Panc1 (cell line): ENCODE measurements around the gene RPH3AL. TPM values are rescaled to one million over a fixed set of nuclear protein-coding genes. Genes with fewer than 3 reads are reported as not detected.

Experiments used
- ATAC-seq: fragments of 200-7000 bp; cut with Tn5 transposase; 2 replicates; pipeline ENCODE4 v1.9.1; 2020; ENCODE audit warnings: mild to moderate bottlenecking, moderate library complexity
- BruUV-seq: library from RNA; stranded (reverse); fragments of 400-500 nt; replicated peaks from 2 replicates; lab custom pipeline; 2021; lab: Mats Ljungman, UMichigan
- CTCF ChIA-PET: fragments of 300-600 bp; sonication (Branson Sonifier 250); formaldehyde crosslinking; loops from one replicate; lab custom pipeline; 2022; ENCODE audit warnings: antibody characterized with exemption; lab: Charles Lee
- POLR2A ChIA-PET: fragments of 300-600 bp; sonication (Branson Sonifier 250); formaldehyde crosslinking; loops from one replicate; lab custom pipeline; 2022; ENCODE audit warnings: antibody characterized with exemption; lab: Charles Lee
- DNase-seq: peaks from one replicate; pipeline ENCODE4 v3.0.0-alpha.2; 2010; ENCODE audit warnings: low read depth, low spot score
- H3K27ac ChIP-seq: 2 replicates; pipeline ENCODE4 v1.5.1; 2011; ENCODE audit warnings: mild to moderate bottlenecking, low read length, inconsistent platforms
- H3K27me3 ChIP-seq: fragments of 200-500 bp; sonication (Bioruptor generic); 2 replicates; pipeline ENCODE4 v1.6.0; 2014; ENCODE audit warnings: low read length, inconsistent platforms; ENCODE audit not compliant: control insufficient read depth, insufficient read depth
- H3K36me3 ChIP-seq: fragments of 200-500 bp; sonication (Bioruptor generic); 2 replicates; pipeline ENCODE4 v1.5.1; 2014; ENCODE audit warnings: inconsistent platforms, mild to moderate bottlenecking, low read length, moderate library complexity; ENCODE audit not compliant: control insufficient read depth, insufficient read depth
- H3K4me1 ChIP-seq: 2 replicates; pipeline ENCODE4 v1.5.1; 2011; ENCODE audit warnings: inconsistent platforms, mild to moderate bottlenecking, low read length, moderate library complexity; ENCODE audit not compliant: control insufficient read depth, insufficient read depth
- H3K4me3 ChIP-seq, 2 experiments: 2 replicates each; pipeline ENCODE4 v1.5.1; 2011 to 2012; ENCODE audit warnings: low read depth in 2 of 2, low read length in 2 of 2, mild to moderate bottlenecking in 2 of 2, inconsistent platforms in 1 of 2, moderate library complexity in 1 of 2
- H3K9me3 ChIP-seq: fragments of 200-500 bp; sonication (Bioruptor generic); 2 replicates; pipeline ENCODE4 v1.5.1; 2014; ENCODE audit warnings: low read depth, mild to moderate bottlenecking, inconsistent platforms, low read length, moderate library complexity; ENCODE audit not compliant: control insufficient read depth, insufficient read depth
- CTCF ChIP-seq: fragments of 450-650 bp; IDR thresholded peaks from 2 replicates; pipeline ENCODE4 v1.5.1; 2017; ENCODE audit warnings: mild to moderate bottlenecking
- POLR2AphosphoS5 ChIP-seq: IDR thresholded peaks from 2 replicates; pipeline ENCODE4 v1.6.1; 2012; ENCODE audit warnings: mild to moderate bottlenecking, low read depth, low read length, moderate library complexity
- REST ChIP-seq, 2 experiments: IDR thresholded peaks; 2 replicates each; pipeline ENCODE4 v1.6.1; 2011 to 2012; ENCODE audit warnings: low read depth in 2 of 2, control low read depth in 1 of 2, low read length in 1 of 2, mild to moderate bottlenecking in 1 of 2, moderate library complexity in 1 of 2; ENCODE audit not compliant: insufficient read depth in 1 of 2
- SIN3A ChIP-seq: IDR thresholded peaks from 2 replicates; pipeline ENCODE4 v1.6.1; 2012; ENCODE audit warnings: low read depth, mild to moderate bottlenecking, low read length, moderate library complexity, borderline replicate concordance; ENCODE audit not compliant: insufficient read depth
- TCF7L2 ChIP-seq: IDR thresholded peaks from 2 replicates; pipeline ENCODE4 v1.6.1; 2011; ENCODE audit warnings: mild to moderate bottlenecking, low read depth, low read length, inconsistent platforms
- in situ Hi-C: cut with HindIII; loops from 2 replicates; pipeline ENCODE4 v1.10.0; 2016; ENCODE audit warnings: low sequenced_read_pairs, low pct_unique_long_range_greater_than_20kb
- intact Hi-C: fragments of 100-400 bp; cut with micrococcal nuclease; formaldehyde crosslinking; loops from one replicate; pipeline ENCODE4 v1.10.0; 2022; ENCODE audit not compliant: unreplicated experiment
- total RNA-seq: library from RNA; stranded (reverse); gene quantifications from one replicate; pipeline ENCODE4 v1.2.1, GENCODE V29; 2021; ENCODE audit not compliant: unreplicated experiment

The RPH3AL gene
- total RNA-seq, 1 experiment from 2014 or later, result 2.2 TPM

- intact Hi-C loops (no loop called here), in situ Hi-C loops (no loop called here)
- no peak for ATAC-seq
- H3K4me3 ChIP-seq, result no peak overlapping the region
- DNase-seq, result no peak
- H3K27ac ChIP-seq, result no peak overlapping the region
- H3K9me3 ChIP-seq, result no peaks in the 10 kb centered on the region
- H3K27me3 ChIP-seq, result no peaks in the 10 kb centered on the region
- H3K36me3 ChIP-seq, result no peaks in the 10 kb centered on the region
- CTCF ChIA-PET, result no interaction called here
- TF ChIP-seq POLR2AphosphoS5, result no peak
- TF ChIP-seq SIN3A, result no peak
- TF ChIP-seq TCF7L2, result no peak
- TF ChIP-seq CTCF, result no peak
- no peak for TF ChIP-seq REST (IDR thresholded peaks at IDR 0.05; ENCODE audit: insufficient read depth in 1 of 2, low read depth in 2 of 2, low read length in 1 of 2)
- POLR2A ChIA-PET, result no interaction called here
- BruUV-seq, result no TSS peak
- H3K4me1 ChIP-seq, result peaks cover 6% of the 10 kb centered on the region; the same call in 1 of the 2 replicates
Measured at GRCh38 chr17:351875-352420, 659 bp downstream of the RPH3AL start.

- no peak overlapping the region for H3K4me3 ChIP-seq
Measured at GRCh38 chr17:351449-351738, 1.2 kb downstream of the RPH3AL start.

More at GRCh38 chr17:351449-351738, 1.2 kb downstream of the RPH3AL start:
- Histone ChIP-seq H3K9me3 (no peaks in the 10 kb centered on the region), H3K27me3 (no peaks in the 10 kb centered on the region), H3K27ac (no peak overlapping the region), H3K36me3 (no peaks in the 10 kb centered on the region), H3K4me1 (peaks cover 6% of the 10 kb centered on the region; the same call in 1 of the 2 replicates)
- TF ChIP-seq SIN3A (no peak), TCF7L2 (no peak), POLR2AphosphoS5 (no peak), CTCF (no peak), REST (IDR thresholded peaks at IDR 0.05; ENCODE audit: insufficient read depth in 1 of 2, low read depth in 2 of 2, low read length in 1 of 2) (no peak)
- in situ Hi-C loops (no loop called here), intact Hi-C loops (no loop called here)
- no TSS peak for BruUV-seq
- ChIA-PET POLR2A (no interaction called here), CTCF (no interaction called here)
- ATAC-seq (no peak), DNase-seq (no peak)
